Keratinocyte (primary cell): ENCODE data around the gene WDR91.

Experiments used
- CTCF ChIP-seq, 3 experiments: IDR thresholded peaks in 1 of 3; conservative IDR thresholded peaks in 1 of 3; optimal IDR thresholded peaks in 1 of 3; 2 replicates in 2 of 3; 3 replicates in 1 of 3; pipeline versions ENCODE3 to v1.5.1; 2011; ENCODE audit warnings: low read length in 3 of 3, mild to moderate bottlenecking in 3 of 3, moderate library complexity in 2 of 3, control low read depth in 1 of 3, inconsistent platforms in 1 of 3; ENCODE audit not compliant: insufficient read depth in 2 of 3; ENCODE audit errors: extremely low read depth in 1 of 3
- EZH2 ChIP-seq: IDR thresholded peaks from one replicate; pipeline ENCODE4 v1.6.1; 2012; ENCODE audit warnings: inconsistent platforms, mild to moderate bottlenecking, low read length, moderate library complexity

GRCh38 chr7:135164357-135165061, 46.8 kb downstream of the WDR91 start:
- TF ChIP-seq EZH2 (no peak), CTCF (optimal IDR thresholded peaks at IDR 0.05 in 1 of 3, IDR thresholded peaks at IDR 0.05 in 1 of 3, conservative IDR thresholded peaks at IDR 0.05 in 1 of 3; ENCODE audit: extremely low read depth in 1 of 3, insufficient read depth in 2 of 3, low read length in 3 of 3) (no peak)
